SK-N-SH treated with all-trans-retinoic acid at 6 μM for 48 hours (cell line): ENCODE results near the gene C17orf100.

ENCODE experiments used
- ARNTL ChIP-seq: fragments of 450-650 bp; formaldehyde crosslinking; IDR thresholded peaks from 2 replicates; pipeline ENCODE4 v1.5.0; 2020; ENCODE audit warnings: low read depth, mild to moderate bottlenecking, moderate library complexity, borderline replicate concordance
- GLIS3 ChIP-seq: fragments of 250-450 bp; sonication (Bioruptor Pico); IDR thresholded peaks from 2 replicates; pipeline ENCODE4 v1.5.0; 2020; ENCODE audit warnings: mild to moderate bottlenecking, moderate library complexity
- ISL1 ChIP-seq: fragments of 250-450 bp; sonication (Bioruptor Pico); IDR thresholded peaks from 2 replicates; pipeline ENCODE4 v2.1.2; 2022; ENCODE audit warnings: mild to moderate bottlenecking, moderate library complexity
- PATZ1 ChIP-seq: fragments of 250-450 bp; sonication (Bioruptor Pico); IDR thresholded peaks from 2 replicates; pipeline ENCODE4 v1.8.0; 2020; ENCODE audit warnings: mild to moderate bottlenecking, moderate library complexity, borderline replicate concordance
- SNAI2 ChIP-seq: fragments of 250-450 bp; sonication (Bioruptor Pico); IDR thresholded peaks from 2 replicates; pipeline ENCODE4 v1.5.0; 2020; ENCODE audit warnings: mild to moderate bottlenecking, moderate library complexity
- ZC3H10 ChIP-seq: fragments of 250-450 bp; sonication (Bioruptor Pico); IDR thresholded peaks from 2 replicates; pipeline ENCODE4 v1.5.1; 2021; ENCODE audit warnings: mild to moderate bottlenecking, moderate library complexity
- ZFP3 ChIP-seq: fragments of 250-450 bp; sonication (Bioruptor Pico); IDR thresholded peaks from 2 replicates; pipeline ENCODE4 v1.5.0; 2020; ENCODE audit warnings: mild to moderate bottlenecking, moderate library complexity
- ZNF565 ChIP-seq: fragments of 450-650 bp; formaldehyde crosslinking; conservative IDR thresholded peaks from 2 replicates; pipeline ENCODE4 v1.5.0; 2020; ENCODE audit warnings: low read depth, mild to moderate bottlenecking, moderate library complexity
- ZNF70 ChIP-seq: fragments of 450-650 bp; formaldehyde crosslinking; IDR thresholded peaks from 2 replicates; pipeline ENCODE4 v1.5.0; 2020; ENCODE audit warnings: mild to moderate bottlenecking, moderate library complexity
- ZNF8 ChIP-seq: fragments of 450-650 bp; formaldehyde crosslinking; IDR thresholded peaks from 2 replicates; pipeline ENCODE4 v1.5.0; 2020; ENCODE audit warnings: mild to moderate bottlenecking, moderate library complexity

- no peak for TF ChIP-seq PATZ1
- no peak for TF ChIP-seq ZNF565
- TF ChIP-seq ZNF70 (CRISPR knock-in tag) = no peak
- no peak for TF ChIP-seq ZC3H10 (CRISPR knock-in tag)
- no peak for TF ChIP-seq ZFP3
- TF ChIP-seq ISL1 = no peak
- TF ChIP-seq GLIS3 = no peak
- TF ChIP-seq ZNF8 (CRISPR knock-in tag) = no peak
- TF ChIP-seq ARNTL (CRISPR knock-in tag) = no peak
- TF ChIP-seq SNAI2 (CRISPR knock-in tag) = no peak
Observed at GRCh38 chr17:6695565-6695964, 44.0 kb downstream of the C17orf100 start.
